ENCODE measurements around the gene RNFT1.
"Not testable (repeated sequence)": the region's sequence is repeated elsewhere in the genome, so short reads cannot be mapped to it uniquely, and the experiment has no call there.

The RNFT1 gene

GRCh38 chr17:59963738-59964481 is 630 bp downstream of the RNFT1 start:
- Histone ChIP-seq H3K4me3 (ENCODE audit: low read depth, low read length) (peak overlapping the region; percentile 96), H3K27me3 (ENCODE audit: control insufficient read depth, insufficient read depth, low read length) (peaks cover 12% of the 10 kb centered on the region), H3K4me1 (ENCODE audit: control insufficient read depth, insufficient read depth, low read length) (no peaks in the 10 kb centered on the region), H3K36me3 (ENCODE audit: control insufficient read depth, insufficient read depth, low read length) (no peaks in the 10 kb centered on the region), H3K9me3 (ENCODE audit: control insufficient read depth, insufficient read depth, low read length) (no peaks in the 10 kb centered on the region), H3K27ac (ENCODE audit: low read depth, low read length) (peak overlapping the region; percentile 44), H3K9ac (ENCODE audit: low read depth, low read length) (peak overlapping the region; percentile 51)

- Histone ChIP-seq H3K27ac (ENCODE audit: low read depth, low read length) (no peak overlapping the region), H3K36me3 (ENCODE audit: control insufficient read depth, insufficient read depth, low read length) (no peaks in the 10 kb centered on the region), H3K9me3 (ENCODE audit: control insufficient read depth, insufficient read depth, low read length) (no peaks in the 10 kb centered on the region), H3K4me1 (ENCODE audit: control insufficient read depth, insufficient read depth, low read length) (no peaks in the 10 kb centered on the region), H3K27me3 (ENCODE audit: control insufficient read depth, insufficient read depth, low read length) (peaks cover 12% of the 10 kb centered on the region), H3K4me3 (ENCODE audit: low read depth, low read length) (no peak overlapping the region), H3K9ac (ENCODE audit: low read depth, low read length) (no peak overlapping the region)
Observed at GRCh38 chr17:59962739-59963318, 1.7 kb downstream of the RNFT1 start.

- H3K9ac ChIP-seq (ENCODE audit: low read depth, low read length); H3K4me3 ChIP-seq (ENCODE audit: low read depth, low read length); H3K9me3 ChIP-seq (ENCODE audit: control insufficient read depth, insufficient read depth, low read length); H3K27ac ChIP-seq (ENCODE audit: low read depth, low read length); H3K4me1 ChIP-seq (ENCODE audit: control insufficient read depth, insufficient read depth, low read length); H3K36me3 ChIP-seq (ENCODE audit: control insufficient read depth, insufficient read depth, low read length): not testable (repeated sequence)
- peaks cover 12% of the 10 kb centered on the region for H3K27me3 ChIP-seq (ENCODE audit: control insufficient read depth, insufficient read depth, low read length)
Observed at GRCh38 chr17:59959574-59959973, 5.0 kb downstream of the RNFT1 start.

- Histone ChIP-seq H3K4me1 (ENCODE audit: control insufficient read depth, insufficient read depth, low read length) (no peaks in the 10 kb centered on the region), H3K9me3 (ENCODE audit: control insufficient read depth, insufficient read depth, low read length) (no peaks in the 10 kb centered on the region), H3K36me3 (ENCODE audit: control insufficient read depth, insufficient read depth, low read length) (no peaks in the 10 kb centered on the region), H3K4me3 (ENCODE audit: low read depth, low read length) (no peak overlapping the region), H3K9ac (ENCODE audit: low read depth, low read length) (no peak overlapping the region), H3K27me3 (ENCODE audit: control insufficient read depth, insufficient read depth, low read length) (no peaks in the 10 kb centered on the region), H3K27ac (ENCODE audit: low read depth, low read length) (no peak overlapping the region)
Observed at GRCh38 chr17:59954856-59955255, 9.7 kb downstream of the RNFT1 start.

GRCh38 chr17:59950049-59950448 is 14.5 kb downstream of the RNFT1 start:
- Histone ChIP-seq H3K27me3 (ENCODE audit: control insufficient read depth, insufficient read depth, low read length) (no peaks in the 10 kb centered on the region), H3K36me3 (ENCODE audit: control insufficient read depth, insufficient read depth, low read length) (peaks cover 34% of the 10 kb centered on the region), H3K9me3 (ENCODE audit: control insufficient read depth, insufficient read depth, low read length) (no peaks in the 10 kb centered on the region), H3K27ac (ENCODE audit: low read depth, low read length) (no peak overlapping the region), H3K4me3 (ENCODE audit: low read depth, low read length) (no peak overlapping the region), H3K9ac (ENCODE audit: low read depth, low read length) (no peak overlapping the region), H3K4me1 (ENCODE audit: control insufficient read depth, insufficient read depth, low read length) (no peaks in the 10 kb centered on the region)

GRCh38 chr17:59947310-59947709 is 17.2 kb downstream of the RNFT1 start:
- not testable (repeated sequence) for H3K9ac ChIP-seq (ENCODE audit: low read depth, low read length); H3K27me3 ChIP-seq (ENCODE audit: control insufficient read depth, insufficient read depth, low read length); H3K4me3 ChIP-seq (ENCODE audit: low read depth, low read length); H3K4me1 ChIP-seq (ENCODE audit: control insufficient read depth, insufficient read depth, low read length); H3K9me3 ChIP-seq (ENCODE audit: control insufficient read depth, insufficient read depth, low read length); H3K27ac ChIP-seq (ENCODE audit: low read depth, low read length)
- H3K36me3 ChIP-seq (ENCODE audit: control insufficient read depth, insufficient read depth, low read length): peaks cover 50% of the 10 kb centered on the region

GRCh38 chr17:59946433-59946832 is 18.1 kb downstream of the RNFT1 start:
- peaks cover 53% of the 10 kb centered on the region for H3K36me3 ChIP-seq (ENCODE audit: control insufficient read depth, insufficient read depth, low read length)
- not testable (repeated sequence) for H3K27ac ChIP-seq (ENCODE audit: low read depth, low read length); H3K9me3 ChIP-seq (ENCODE audit: control insufficient read depth, insufficient read depth, low read length); H3K9ac ChIP-seq (ENCODE audit: low read depth, low read length); H3K4me3 ChIP-seq (ENCODE audit: low read depth, low read length); H3K4me1 ChIP-seq (ENCODE audit: control insufficient read depth, insufficient read depth, low read length); H3K27me3 ChIP-seq (ENCODE audit: control insufficient read depth, insufficient read depth, low read length)

GRCh38 chr17:59941131-59941530 is 23.4 kb downstream of the RNFT1 start:
- Histone ChIP-seq H3K4me1 (ENCODE audit: control insufficient read depth, insufficient read depth, low read length) (no peaks in the 10 kb centered on the region), H3K27me3 (ENCODE audit: control insufficient read depth, insufficient read depth, low read length) (no peaks in the 10 kb centered on the region), H3K9ac (ENCODE audit: low read depth, low read length) (no peak overlapping the region), H3K27ac (ENCODE audit: low read depth, low read length) (no peak overlapping the region), H3K4me3 (ENCODE audit: low read depth, low read length) (no peak overlapping the region), H3K9me3 (ENCODE audit: control insufficient read depth, insufficient read depth, low read length) (no peaks in the 10 kb centered on the region), H3K36me3 (ENCODE audit: control insufficient read depth, insufficient read depth, low read length) (peaks cover 53% of the 10 kb centered on the region)

GRCh38 chr17:59940697-59941096 is 23.8 kb downstream of the RNFT1 start:
- H3K4me1 ChIP-seq (ENCODE audit: control insufficient read depth, insufficient read depth, low read length); H3K27ac ChIP-seq (ENCODE audit: low read depth, low read length); H3K4me3 ChIP-seq (ENCODE audit: low read depth, low read length); H3K9ac ChIP-seq (ENCODE audit: low read depth, low read length); H3K27me3 ChIP-seq (ENCODE audit: control insufficient read depth, insufficient read depth, low read length); H3K9me3 ChIP-seq (ENCODE audit: control insufficient read depth, insufficient read depth, low read length): not testable (repeated sequence)
- peaks cover 53% of the 10 kb centered on the region for H3K36me3 ChIP-seq (ENCODE audit: control insufficient read depth, insufficient read depth, low read length)

- not testable (repeated sequence) for H3K9me3 ChIP-seq (ENCODE audit: control insufficient read depth, insufficient read depth, low read length); H3K27me3 ChIP-seq (ENCODE audit: control insufficient read depth, insufficient read depth, low read length); H3K9ac ChIP-seq (ENCODE audit: low read depth, low read length); H3K27ac ChIP-seq (ENCODE audit: low read depth, low read length); H3K4me1 ChIP-seq (ENCODE audit: control insufficient read depth, insufficient read depth, low read length); H3K4me3 ChIP-seq (ENCODE audit: low read depth, low read length)
- H3K36me3 ChIP-seq (ENCODE audit: control insufficient read depth, insufficient read depth, low read length): peaks cover 70% of the 10 kb centered on the region
Observed at GRCh38 chr17:59933317-59933716, 31.2 kb downstream of the RNFT1 start.

- peaks cover 60% of the 10 kb centered on the region for H3K36me3 ChIP-seq (ENCODE audit: control insufficient read depth, insufficient read depth, low read length)
Observed at GRCh38 chr17:59930768-59931167, 33.8 kb downstream of the RNFT1 start.

More at GRCh38 chr17:59930768-59931167, 33.8 kb downstream of the RNFT1 start:
- not testable (repeated sequence) for H3K4me3 ChIP-seq (ENCODE audit: low read depth, low read length); H3K27ac ChIP-seq (ENCODE audit: low read depth, low read length); H3K9me3 ChIP-seq (ENCODE audit: control insufficient read depth, insufficient read depth, low read length); H3K9ac ChIP-seq (ENCODE audit: low read depth, low read length); H3K27me3 ChIP-seq (ENCODE audit: control insufficient read depth, insufficient read depth, low read length); H3K4me1 ChIP-seq (ENCODE audit: control insufficient read depth, insufficient read depth, low read length)

Measured in HUES48 (cell line).